HG02970 (cell line): Measurements from ENCODE around the gene EGLN3.
"Not testable (repeated sequence)": the region's sequence is repeated elsewhere in the genome, so short reads cannot be mapped to it uniquely, and the experiment has no call there.

Source experiments
- ATAC-seq: cut with Tn5 transposase; IDR thresholded peaks from one replicate; pipeline ENCODE4 v1.9.1; 2021; ENCODE audit warnings: mild to moderate bottlenecking, moderate library complexity, moderate number of reproducible peaks; ENCODE audit not compliant: unreplicated experiment, low FRiP score

Gene EGLN3

GRCh38 chr14:33950320-33951182 is at the start of gene EGLN3:
Gene EGLN3 (minus strand): TSS chr14:33951074. CDS start chr14:33950752, 322 bp downstream.
- no peak for ATAC-seq

DNA sequence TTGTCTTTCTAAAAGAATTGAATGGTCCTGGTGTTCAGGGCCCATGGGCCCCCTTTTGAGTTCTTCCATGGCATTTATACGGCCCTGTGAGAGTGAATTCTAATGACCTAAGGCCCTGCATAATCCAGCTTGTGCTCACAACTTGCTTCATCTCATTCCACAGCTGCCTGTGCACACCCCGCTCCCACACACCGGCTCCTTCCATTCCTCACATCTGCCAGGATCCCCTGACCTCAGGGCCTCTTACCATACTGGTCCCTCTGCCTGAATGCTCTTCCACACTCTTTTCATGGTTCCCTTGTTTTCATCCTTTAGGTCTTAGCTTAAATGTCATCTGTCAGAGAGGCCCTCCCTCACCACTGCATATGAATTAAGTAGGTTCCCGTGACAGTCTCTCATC is 49.5 kb upstream of the EGLN3 start:
- no peak for ATAC-seq

DNA sequence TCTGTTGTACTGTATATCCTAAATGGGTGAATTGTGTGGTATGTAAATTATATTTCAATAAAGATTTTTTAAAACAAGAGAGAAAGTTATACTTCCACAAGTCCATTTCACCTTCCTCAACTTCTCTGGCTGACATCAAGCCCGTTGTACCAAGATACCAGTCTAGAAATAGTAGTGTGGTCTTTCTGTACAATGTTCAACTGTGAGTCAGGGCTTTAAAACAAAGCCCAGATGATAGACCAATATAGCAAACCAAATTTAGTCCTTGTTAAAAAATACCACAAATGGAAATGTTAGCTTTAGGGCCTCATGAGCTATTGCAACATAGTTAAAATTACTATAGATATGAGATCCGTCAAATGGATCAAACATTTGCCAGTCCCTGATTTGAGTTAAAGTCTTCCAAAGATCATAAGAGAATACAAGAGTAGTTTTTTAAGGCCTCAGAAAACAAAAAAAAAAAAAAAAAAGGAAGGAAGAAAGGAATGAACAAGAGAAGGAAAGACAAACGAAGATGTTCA is 49.0 kb upstream of the EGLN3 start:
- ATAC-seq, result no peak

DNA sequence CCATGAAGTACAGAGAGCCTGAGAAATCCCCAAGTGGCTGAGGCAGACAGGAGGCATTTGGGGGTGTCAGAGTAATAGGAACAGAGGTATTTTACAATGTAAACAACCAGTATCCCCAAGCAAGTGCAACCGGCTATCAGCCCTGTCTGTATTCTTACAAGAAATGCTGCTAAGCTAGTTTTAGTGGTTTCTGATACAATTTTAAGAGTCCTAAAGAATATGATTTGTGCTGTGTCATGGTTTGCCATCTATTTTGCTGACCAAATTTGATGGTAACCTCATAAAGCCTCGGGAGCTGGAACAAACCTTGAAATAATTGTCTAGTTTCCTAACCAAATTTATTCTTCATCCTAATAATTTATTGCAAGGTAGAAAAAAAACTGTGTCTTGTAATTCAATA is 46.7 kb upstream of the EGLN3 start:
- ATAC-seq, result no peak

- no peak for ATAC-seq
Measured at GRCh38 chr14:33996462-33996861, 45.6 kb upstream of the EGLN3 start.

DNA sequence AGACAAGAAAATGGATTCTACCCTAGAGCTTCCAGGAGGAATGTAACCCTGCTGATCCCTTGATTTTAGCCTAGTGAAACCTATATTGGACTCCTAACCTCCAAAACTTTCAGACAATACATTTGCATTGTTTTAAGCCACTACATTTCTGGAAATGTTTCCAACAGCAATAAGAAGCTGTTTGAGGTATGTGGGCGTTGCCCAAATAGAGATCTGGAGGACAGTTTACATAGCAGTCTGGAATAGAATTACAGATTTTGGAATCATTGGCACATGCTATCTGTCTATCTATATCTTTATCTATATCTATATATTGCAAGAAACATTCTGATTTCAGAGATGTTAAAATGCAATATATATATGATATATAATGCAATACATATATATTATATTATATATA is 42.4 kb upstream of the EGLN3 start:
- ATAC-seq, result no peak

- no peak for ATAC-seq
Measured at GRCh38 chr14:33992274-33993007, 41.6 kb upstream of the EGLN3 start.

- ATAC-seq, result no peak
Measured at GRCh38 chr14:33990790-33991189, 39.9 kb upstream of the EGLN3 start.

GRCh38 chr14:33987565-33988080 is 36.7 kb upstream of the EGLN3 start:
- ATAC-seq, result no peak

DNA sequence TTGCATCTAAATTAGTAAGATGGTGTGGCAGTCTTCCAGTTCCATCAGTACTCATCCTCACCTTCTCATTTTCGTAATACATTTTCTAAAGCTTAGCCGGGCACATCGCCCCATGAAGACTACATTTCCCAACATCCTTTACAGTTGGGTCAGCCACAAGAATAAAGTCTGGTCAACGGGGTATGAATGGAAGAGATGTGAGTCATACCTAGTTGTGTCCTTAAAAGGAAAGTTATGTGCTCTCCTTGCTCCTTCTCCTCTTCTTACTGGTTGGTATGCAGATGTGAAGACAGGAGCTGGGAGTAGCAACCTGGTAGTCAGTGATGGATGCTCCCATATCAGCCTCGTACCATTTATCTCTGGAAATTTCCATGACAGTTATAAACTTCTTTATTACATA is 35.9 kb upstream of the EGLN3 start:
- no peak for ATAC-seq

GRCh38 chr14:33985242-33985641 is 34.4 kb upstream of the EGLN3 start:
- ATAC-seq, result no peak

- no peak for ATAC-seq
Measured at GRCh38 chr14:33979613-33980276, 28.9 kb upstream of the EGLN3 start.

DNA sequence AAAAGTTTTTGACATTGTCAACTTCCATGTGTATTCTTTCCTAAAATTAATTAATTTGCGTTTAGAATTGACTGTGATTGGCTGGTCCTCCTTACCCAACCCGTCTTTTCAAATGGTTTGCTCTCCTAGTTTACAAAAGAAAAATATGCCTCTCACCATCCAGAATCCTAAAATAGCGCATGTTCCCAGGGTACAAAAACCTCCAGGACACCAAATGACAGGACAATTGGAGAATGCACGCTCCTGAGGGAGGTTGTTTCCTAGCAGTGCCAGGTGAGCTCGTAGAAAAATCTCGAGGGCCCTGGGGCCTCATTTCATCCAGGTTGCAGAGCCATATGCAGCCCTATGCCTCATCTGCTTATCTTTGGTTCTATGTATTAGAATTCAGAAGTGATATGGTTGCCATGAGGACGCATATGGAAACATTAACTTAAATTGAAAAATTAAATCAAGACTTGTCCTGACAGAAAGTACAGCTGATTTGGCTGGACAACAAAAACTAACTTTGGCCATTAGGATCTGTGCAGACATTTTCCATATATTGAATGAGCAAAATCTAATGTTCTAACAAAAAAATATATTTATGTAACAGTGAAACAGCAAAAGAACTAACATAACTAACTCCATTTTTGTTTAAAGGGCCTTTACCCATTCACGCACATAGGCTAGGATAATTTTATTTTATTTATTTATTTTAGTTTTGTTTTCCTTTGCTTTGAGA is 28.2 kb upstream of the EGLN3 start:
- ATAC-seq, result no peak

DNA sequence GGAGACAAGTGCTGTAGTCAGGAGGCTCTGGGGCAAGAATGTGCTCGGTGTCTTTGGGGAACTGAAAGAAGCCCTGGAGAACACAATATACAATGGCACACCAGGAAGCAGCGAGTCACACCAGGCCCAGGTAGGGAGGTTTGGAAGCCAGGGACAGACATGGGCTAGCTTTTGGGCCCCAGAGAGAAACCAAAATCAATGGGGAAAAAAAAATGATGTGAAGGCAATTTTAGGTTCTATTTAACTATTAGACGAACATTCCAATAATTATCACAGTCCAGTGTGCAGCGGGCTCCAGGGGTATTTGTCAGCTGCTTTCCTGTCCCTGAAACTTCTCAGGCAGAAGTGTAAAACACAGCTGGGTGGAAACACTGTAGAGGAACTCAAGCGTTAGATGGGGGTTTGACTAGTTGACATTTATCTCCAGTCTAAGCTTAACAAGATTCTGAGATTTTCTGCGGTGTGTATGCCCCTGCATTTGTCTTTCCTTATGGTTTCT is 21.8 kb upstream of the EGLN3 start:
- no peak for ATAC-seq

DNA sequence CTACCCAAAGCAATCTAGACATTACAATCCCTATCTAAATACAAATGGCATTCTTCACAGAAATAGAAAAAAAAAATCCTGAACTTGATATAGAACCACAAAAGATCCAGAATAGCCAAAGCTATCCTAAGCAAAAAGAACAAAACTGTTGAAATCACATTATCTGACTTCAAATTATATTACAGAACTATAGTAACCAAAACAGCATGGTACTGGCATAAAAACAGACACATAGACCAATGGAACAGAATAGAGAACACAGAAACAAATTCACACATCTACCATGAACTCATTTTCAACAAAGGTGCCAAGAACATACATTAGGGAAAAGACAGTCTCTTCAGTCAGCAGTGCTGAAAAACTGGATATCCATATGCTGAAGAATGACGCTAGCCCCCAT is 19.0 kb upstream of the EGLN3 start:
- not testable (repeated sequence) for ATAC-seq

- ATAC-seq, result no peak
Measured at GRCh38 chr14:33968722-33969121, 17.8 kb upstream of the EGLN3 start.

DNA sequence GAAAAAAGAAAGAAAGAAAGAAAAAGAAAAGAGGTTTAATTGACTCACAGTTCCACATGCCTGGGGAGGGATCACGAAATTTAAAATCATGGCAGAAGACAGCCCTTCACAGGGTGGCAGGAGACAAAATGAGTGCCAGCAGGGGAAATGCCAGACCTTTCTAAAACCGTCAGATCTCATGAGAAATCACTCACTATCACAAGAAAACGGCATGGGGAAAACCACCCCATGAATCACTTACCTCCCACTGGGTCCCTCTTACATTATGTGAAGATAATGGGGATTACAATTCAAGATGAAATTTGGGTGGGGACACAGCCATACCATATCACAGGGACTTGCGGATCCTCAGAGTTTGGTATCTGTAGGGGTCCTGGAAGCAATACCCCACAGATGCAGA is 16.3 kb upstream of the EGLN3 start:
- ATAC-seq, result no peak

- ATAC-seq, result no peak
Measured at GRCh38 chr14:33966276-33966675, 15.4 kb upstream of the EGLN3 start.

GRCh38 chr14:33964599-33965317 is 13.9 kb upstream of the EGLN3 start:
- no peak for ATAC-seq
